ENCODE data around the gene UTP25.
"Not testable (repeated sequence)": the region's sequence is repeated elsewhere in the genome, so short reads cannot be mapped to it uniquely, and the experiment has no call there.

Gene UTP25

DNA sequence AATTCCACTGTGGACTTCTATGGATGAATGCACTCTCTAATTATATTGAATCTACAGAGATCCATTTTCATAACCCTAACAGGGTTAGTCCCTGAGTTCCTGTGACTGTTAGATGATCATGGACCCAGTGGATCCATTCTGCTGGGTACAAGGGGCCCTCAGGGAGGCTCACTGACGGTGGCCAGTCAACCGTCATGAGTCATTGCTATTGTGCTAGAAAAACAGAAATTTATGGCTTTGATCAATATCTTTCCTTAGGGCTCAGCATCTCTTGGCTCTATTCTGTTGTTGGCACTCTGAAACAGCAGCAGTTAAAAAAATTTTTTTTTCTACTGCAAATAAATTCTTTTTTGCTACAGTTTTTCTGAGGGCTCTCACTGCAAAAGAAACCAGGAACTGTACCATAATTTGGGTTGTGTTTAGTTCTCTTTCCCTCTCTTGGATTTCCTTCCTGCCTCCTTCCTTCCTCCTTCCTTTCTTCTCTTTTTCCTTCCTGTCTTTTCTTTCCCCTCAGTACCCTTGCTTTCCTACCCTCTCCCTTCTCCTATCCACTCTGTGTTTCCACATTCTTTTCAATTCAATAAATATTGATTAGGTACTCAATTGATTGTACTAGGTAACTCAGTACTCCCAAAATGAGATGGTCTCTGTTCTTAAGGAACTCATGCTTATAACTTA lies 49.5 kb downstream of the UTP25 start:
- no peak for DNase-seq

DNA sequence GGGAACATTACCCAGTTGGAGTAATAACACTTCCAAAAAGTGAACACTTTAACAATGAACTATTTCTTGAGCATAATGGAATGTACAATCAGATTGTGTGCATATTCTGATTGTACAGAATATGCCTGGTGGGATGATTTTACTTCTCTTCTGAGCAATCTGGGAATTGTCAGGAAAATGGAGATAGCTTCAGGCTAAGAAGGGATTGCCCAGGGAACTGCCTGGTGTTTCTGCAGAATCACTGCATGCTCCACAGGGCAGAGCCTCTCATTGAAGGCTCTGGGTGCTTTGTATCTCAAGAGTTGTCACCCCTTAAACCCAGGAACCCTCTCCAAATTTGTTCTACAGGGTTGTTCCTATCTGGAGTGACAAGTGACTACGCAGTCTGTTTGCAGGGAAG lies 51.2 kb downstream of the UTP25 start:
- no peak for DNase-seq

DNA sequence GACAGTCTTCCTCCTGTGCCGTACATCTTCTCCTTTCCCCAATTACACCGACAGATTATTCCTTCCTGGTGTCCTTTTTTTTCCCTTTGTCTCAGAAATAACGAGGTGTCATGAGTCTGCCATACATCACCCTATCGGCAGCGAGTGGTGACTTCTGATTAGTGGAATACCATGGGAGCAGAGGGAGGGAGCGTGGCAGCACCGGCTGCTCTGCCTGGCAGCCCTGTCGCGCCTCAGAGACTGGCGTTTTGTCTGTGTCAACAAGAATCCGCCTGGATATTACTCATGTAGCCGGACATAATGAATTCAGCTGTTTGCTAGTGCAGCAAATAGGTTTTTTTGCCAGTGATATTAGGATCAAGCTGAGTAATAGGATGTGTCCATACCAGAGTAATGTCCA lies 51.8 kb downstream of the UTP25 start:
- DNase-seq = no peak

DNA sequence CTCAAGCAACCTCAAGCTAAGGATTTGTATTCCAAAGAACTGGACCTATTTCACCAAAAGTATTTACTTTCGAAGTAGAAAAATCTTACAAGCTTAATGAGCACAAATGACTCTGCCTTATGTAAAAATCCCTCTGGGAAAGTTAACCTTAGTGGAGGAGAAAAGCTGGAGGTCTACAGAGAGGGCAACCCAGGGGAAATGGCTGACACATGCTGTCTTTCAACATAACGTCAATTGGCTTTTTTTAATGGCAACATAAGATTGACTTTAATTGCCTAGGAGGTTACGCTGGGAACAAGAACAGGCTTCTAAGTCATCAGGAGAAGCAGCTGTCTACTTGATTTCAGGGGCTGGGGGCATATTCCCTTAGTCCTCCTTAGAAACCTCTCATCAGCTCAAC lies 52.3 kb downstream of the UTP25 start:
- DNase-seq = no peak

DNA sequence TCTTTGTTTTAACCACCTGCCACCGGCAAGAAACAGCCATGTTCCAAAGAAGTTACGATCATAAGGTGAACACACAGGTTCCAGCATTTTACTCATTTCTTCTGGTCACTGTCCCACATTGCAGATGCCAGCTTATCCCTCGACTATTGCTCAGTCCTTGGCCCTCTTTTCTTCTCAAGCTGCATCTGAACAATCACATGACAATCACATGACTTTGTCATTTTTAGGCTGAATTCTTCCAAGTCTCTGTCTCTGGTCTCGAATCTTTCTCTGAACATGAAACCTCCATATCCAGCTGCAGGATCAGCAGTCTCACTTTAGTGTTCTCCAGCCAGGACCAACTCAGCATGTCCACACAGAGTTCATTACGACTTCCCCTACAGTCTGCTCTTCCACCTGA lies 53.8 kb downstream of the UTP25 start:
- no peak for DNase-seq

DNA sequence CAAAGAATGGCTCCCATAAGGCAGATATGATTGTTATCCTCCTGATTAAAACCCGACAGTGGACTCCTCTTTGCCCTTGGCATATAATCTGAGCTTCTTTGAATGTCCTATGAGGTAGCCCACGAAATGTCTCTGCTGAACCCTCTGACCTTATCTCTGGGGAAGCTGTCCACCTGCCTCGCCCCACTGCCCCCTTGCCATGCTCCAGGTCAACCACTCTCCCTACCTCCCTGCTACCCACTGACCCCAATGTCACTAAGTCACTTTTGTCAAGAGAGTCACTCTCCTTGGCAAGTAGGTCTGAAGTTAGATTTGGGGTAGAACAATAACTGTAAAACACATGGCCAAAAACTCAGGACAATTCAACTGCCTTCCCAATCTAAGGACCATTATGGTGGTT lies 54.5 kb downstream of the UTP25 start:
- no peak for DNase-seq

DNA sequence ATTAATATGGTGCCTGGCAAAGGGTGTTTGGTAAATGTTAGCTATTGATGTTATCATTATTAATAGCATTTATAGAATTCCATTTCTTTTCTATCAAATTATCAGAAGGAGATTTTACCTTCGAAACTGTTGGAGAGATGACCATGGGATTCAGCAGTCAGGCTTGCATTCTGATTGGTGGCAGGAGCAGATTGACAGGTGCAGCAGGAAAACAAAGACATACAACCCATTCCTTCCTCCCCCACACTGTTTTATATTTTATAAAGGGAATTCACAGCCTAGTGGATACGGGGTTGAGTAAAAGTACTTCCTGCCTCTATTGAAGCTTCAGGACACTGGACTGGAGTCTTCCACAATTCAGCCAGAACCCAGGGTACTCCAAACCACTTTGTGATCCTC lies 55.2 kb downstream of the UTP25 start:
- DNase-seq = no peak

DNA sequence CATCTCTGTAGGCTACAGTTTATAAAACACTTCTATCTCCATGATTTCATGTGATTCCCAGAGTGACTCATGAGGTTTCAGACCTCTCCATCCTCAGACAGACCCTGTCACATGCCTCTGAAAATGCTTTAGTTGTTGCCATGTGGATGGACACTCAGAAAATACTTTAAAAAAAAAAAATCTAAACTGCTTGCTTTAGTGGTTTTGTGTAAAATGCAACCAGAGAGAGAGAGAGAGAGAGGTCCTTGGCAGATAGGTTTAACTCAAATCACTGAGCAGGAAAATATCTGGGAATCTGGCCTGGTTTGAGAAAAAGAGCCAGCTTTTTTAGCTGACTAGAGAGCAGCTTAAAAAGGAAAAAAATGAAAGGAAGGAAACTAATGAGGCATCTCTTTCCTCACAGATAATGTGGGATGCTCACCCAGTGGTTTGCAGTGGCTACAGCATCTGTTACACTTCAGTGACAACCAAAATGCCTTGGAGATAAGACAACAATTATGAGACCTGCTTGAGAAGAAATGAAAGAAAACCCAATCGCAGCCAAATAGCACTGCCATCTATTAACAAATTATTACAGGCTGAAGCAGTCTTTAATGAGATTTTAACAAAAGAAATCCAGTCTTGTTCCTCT lies 55.7 kb downstream of the UTP25 start:
- DNase-seq = no peak

DNA sequence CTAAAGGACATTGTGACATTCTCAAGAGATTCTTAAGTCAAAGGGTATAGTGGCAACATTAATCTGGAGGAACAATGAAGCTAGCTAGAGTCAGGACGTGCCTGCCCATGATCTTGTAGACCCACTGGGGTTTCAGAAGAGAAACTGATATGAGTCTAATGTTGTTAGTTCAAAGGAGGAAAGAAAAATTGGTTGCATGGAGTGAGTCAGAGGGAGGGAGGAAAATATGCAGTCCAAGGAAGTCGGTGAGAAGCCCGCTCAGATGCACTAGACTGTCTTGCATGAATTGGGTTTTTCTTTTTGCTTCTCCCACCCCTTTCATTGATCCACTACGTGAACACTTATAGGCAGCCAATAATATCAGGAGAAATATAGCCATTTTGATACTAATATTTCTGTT lies 56.5 kb downstream of the UTP25 start:
- DNase-seq = no peak

DNA sequence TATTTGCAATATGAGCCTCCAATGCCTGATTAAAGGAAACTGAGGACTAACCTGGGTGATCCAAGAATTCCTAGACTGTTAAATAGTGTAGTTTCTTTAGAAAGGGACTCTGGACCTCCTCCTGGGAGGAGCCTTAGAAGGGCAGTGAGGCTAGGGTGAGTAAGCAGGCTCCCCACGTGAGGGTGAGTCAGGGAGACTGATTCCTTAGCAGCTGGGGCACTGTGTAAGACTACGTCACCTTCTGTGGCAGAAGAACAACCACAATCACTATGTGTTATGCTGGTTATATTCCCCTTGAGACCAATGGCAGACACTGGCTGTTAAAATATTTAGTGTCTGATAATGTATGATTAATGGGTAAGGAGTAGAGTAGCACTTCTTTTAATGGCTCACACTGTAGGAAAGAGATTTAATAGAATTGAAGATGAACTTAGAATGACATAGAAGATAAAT lies 56.9 kb downstream of the UTP25 start:
- DNase-seq = no peak

DNA sequence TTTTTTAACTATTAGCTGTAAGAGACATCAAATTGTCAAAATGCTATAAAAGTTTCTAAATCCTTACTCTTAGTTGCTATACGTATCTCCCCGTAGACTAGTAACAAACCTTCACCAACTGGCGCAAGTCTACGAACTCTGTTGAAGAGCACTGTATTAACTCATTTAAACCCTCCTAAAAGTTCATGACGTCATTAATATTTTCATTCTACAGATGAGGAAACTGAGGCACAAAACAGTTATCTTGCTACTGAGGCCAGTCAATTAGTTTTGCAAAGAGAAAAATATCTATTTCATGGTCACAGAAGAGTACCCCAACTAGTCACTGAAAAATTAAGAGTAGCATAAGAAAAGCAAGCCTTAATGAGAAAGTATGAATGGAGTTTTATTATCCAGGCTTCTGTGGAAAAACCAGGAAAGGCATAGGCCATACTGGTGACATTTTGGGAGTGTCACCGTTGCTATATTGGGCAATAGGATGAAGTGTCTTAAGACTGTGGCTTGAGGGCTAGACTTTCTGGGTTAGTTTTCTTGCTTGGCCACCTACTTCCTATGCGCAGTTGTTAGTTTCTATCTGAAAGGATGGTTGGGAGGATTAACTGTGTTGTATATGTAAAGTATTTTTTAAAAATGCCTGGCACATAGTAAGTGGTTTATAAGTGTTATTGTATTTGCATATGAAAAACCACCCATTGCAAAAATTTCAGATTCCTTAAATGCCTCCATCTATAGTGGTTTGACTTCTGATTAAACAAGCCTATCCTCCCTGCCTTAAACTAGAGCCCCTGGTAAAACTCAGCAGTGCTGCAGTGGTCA lies 57.8 kb downstream of the UTP25 start:
- no peak for DNase-seq

DNA sequence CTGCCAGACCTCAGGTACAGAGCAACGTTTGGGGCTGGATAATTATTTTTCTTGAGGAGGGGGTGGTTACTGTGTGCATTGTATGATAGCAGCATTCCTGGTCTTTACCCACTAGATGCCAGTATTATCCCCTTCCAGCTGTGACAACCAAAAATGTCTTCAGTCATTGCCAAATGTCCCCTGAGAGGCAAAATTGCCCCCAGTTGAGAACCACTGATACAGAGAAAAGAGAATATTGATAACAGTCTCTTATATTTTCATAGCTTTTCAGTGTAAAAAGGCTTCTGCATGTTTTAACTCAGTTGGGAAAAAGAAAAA lies 58.4 kb downstream of the UTP25 start:
- no peak for DNase-seq

DNA sequence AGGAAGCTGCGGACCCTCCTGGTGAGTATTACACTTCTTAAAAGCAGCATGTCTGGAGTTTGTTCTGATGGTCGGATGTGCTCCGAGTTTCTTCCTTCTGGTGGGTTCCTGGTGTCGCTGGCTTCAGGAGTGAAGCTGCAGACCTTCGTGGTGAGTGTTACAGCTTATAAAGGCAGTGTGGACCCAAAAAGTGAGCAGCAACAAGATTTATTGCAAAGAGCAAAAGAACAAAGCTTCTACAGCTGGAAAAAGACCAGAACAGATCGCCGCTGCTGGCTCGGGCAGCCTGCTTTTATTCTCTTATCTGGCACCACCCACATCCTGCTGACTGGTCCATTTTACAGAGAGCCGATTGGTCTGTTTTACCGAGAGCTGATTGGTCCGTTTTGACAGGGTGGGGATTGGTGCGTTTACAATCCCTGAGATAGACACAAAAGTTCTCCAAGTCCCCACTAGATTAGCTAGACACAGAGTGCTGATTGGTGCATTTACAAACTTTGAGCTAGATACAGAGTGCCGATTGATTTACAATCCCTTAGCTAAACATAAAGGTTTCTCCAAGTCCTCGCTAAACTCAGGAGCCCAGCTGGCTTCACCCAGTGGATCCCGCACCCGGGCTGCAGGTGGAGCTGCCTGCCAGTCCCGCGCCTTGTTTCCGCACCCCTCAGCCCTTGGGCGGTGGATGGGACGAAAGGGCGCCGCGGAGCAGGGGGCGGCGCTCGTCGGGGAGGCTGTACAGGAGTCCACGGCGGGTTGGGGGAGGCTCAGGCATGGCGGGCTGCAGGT lies 60.7 kb downstream of the UTP25 start:
- not testable (repeated sequence) for DNase-seq

DNA sequence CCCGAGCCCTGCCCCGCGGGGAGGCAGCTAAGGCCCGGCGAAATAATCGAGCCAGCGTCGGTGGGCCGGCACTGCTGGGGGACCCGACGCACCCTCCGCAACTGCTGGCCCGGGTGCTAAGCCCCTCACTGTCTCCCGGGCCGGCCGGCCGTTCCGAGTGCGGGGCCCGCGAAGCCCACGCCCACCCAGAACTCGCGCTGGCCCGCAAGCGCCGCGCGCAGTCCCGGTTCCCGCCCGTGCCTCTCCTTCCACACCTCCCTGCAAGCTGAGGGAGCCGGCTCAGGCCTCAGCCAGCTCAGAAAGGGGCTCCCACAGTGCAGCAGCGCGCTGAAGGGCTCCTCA lies 61.3 kb downstream of the UTP25 start:
- DNase-seq = no peak

DNA sequence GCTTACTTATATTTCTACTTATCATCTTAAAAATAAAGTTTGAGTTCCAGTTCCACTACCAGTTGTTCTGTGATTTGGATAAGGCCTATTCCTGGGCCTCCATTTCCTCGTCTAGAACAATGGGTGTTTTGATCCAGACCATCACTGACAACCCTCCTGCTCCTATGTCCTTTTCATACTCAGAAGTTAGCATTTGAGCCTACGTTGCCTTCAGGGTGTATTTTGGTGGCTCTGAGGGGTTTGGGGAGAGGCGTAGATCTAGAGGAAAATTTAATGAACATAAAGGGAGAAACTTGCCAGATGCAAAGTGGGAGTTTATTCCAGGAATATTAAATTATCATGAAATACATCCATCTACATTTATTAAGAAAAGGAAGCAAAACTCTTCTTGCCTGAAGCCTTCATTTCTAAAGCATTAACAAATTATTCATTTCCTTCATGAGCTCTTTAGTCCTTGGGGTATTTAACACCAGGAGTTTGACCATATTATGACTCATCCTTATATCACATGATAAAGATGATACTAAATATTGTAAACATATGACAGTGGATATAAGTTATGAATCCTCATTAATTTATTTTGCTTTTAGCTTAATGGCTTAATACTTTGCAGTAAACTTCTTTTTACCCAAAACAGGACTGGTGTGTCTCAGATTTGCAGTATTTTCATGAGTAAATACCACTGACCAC lies 63.0 kb downstream of the UTP25 start:
- DNase-seq = no peak

DNA sequence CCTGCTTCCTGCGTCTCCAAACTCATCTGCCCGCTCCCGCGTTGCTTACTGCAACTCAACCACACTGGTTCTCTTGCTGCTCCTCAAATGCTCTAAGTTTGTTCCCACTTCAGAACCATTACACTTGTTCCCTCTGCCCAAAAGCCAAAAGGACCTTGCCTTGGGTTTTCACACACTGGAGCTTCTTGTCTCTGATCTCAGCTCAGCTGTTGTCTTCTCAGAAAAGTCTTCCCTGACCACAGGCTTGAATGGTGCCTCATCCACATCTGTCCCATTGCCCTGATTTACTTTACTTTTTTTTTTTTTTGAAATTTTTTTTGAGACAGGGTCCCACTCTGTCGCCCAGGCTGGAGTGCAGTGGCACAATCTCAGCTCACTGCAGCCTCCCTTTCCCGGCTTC lies 66.0 kb downstream of the UTP25 start:
- DNase-seq = no peak

DNA sequence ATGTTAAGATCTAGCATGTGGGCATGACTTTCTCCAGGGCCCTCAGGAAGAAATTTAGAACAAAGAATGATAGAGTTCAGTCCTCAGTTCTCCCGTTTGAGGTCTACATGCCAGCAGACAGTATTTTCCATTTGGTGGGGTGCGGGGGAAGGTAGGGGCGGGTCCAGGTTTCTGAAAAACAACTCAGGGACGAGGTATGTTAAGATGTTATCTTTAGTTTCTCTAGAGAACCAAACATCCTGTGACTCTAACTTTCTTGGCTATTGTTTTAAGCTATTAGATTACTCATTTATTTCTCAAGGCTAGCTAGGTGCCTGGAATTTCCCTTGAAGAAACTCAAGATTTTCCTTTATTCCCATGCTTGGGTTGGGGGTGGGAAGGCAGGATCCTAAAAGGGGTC lies 67.9 kb downstream of the UTP25 start:
- DNase-seq = no peak

DNA sequence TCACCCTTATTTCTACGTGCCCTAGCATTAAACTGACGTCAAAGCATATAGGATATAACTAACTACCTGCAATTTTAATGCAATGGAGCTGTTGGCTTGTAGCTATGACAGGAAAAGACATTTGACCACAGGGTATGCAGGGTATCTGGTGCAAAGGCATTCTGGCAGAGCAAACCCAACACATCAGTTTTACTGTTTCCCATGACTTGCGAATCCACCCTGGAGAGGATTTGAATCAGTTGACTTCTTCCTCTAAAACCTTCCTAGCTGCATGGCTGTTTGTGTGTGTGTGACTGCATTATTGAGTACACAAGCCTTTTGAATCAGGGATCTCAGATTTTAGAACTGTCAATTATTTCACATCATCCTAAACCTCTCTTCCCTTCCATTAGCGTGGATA lies 68.6 kb downstream of the UTP25 start:
- DNase-seq = no peak

DNA sequence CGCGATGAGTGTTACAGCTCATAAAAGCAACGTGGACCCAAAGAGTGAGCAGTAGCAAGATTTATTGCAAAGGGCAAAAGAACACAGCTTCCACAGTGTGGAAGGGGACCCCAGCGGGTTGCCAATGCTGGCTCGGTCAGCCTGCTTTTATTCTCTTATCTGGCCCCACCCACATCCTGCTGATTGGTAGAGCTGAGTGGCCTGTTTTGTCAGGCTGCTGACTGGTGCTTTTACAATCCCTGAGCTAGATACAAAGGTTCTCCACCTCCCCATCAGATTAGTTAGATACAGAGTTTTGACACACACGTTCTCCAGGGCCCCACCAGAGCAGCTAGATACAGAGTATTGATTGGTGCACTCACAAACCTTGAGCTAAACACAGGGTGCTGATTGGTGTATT lies 70.5 kb downstream of the UTP25 start:
- DNase-seq = not testable (repeated sequence)

DNA sequence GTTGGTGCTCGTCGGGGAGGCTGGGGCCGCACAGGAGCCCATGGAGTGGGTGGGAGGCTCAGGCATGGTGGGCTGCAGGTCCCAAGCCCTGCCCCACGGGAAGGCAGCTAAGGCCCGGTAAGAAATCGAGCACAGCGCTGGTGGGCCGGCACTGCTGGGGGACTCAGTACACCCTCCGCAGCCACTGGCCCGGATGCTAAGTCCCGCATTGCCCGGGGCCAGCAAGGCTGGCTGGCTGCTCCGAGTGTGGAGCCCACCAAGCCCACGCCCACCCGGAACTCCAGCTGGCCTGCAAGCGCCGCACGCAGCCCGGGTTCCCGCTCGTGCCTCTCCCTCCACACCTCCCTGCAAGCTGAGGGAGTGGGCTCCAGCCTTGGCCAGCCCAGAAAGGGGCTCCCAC lies 71.1 kb downstream of the UTP25 start:
- not testable (repeated sequence) for DNase-seq

DNA sequence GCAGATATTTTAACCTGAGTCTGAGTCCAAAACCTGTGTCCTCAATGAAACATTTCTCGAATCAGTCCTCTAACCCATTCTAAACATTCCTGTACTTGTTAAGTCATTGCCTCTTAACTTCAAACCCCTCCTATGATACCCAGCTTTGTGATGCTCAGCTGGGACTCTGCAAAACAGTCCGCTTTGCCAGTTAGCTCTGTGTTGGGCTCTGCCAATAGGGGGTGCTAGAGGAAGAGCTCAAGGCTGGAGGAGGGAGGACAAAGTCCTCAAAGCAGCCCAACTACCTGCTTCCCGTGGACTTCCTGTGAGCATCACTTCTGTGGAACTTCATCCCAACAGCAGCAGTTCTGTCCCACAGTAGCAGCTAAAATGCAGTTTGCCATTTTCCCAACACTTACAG lies 72.2 kb downstream of the UTP25 start:
- DNase-seq = no peak

DNA sequence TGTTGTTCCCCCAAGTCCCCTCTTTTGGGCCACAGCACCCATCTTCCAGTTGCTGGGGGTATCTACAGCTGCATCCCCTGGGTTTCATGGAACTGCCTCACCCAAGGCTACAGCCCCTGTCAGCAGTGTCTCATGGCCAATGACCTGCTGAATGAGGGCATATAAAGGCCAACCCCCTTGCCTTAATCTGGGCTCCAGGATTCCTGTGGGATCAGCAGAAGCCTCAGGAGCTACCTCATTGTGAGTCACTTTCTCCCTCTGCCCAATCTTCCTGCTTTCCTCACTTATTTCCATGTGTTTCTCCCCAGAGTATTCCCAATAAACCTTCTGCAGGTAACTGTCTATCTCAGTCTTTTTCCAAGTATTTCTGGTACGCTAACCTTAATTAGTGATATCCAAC lies 73.0 kb downstream of the UTP25 start:
- no peak for DNase-seq

DNA sequence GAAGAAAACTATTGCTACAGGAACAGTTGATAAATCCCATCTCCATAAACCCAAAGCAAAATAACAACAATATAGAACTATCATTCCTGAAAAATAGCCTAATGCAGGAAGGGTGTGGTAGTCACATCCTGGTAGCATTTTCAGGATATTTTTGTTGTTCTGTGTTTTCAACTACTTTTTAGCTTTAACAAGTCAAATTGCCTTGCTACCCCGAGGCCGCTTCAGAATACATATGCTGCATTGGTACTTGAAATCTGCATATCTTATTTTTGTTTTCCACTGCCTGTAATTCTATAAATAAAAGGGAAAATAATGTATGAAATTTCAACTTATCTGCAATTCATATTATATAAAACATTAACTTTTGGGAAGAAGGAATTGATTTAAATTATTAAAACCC lies 73.4 kb downstream of the UTP25 start:
- DNase-seq = no peak
